Naive B cell (primary cell): ENCODE results near the gene MS4A5. TPM values are rescaled to one million over a fixed set of nuclear protein-coding genes. Genes with fewer than 3 reads are reported as not detected.

Source experiments
- ATAC-seq, 2 donors: fragments of 150-1000 bp; cut with Tn5 transposase; 2 replicates each; pipeline ENCODE4 v1.10.0; 2021; ENCODE audit warnings: low read depth in 2 of 2, mild to moderate bottlenecking in 2 of 2, moderate library complexity in 2 of 2
- DNase-seq: peaks from one replicate; pipeline ENCODE4 v3.0.0; 2022
- H3K27ac Mint-ChIP-seq, 6 donors: one replicate each; pipeline ENCODE4 v1.8.0; 2020 to 2022; ENCODE audit warnings: mild to moderate bottlenecking in 6 of 6, mixed read lengths in 6 of 6, moderate library complexity in 5 of 6, inconsistent platforms in 2 of 6
- H3K27me3 Mint-ChIP-seq, 3 donors: one replicate each; pipeline ENCODE4 v1.8.0; 2021 to 2022; ENCODE audit warnings: mixed read lengths in 3 of 3, mild to moderate bottlenecking in 1 of 3
- H3K36me3 Mint-ChIP-seq, 2 donors: one replicate each; pipeline ENCODE4 v1.8.0; 2020 to 2022; ENCODE audit warnings: mixed read lengths in 2 of 2, inconsistent platforms in 1 of 2, mild to moderate bottlenecking in 1 of 2
- H3K4me1 Mint-ChIP-seq, 3 donors: one replicate each; pipeline ENCODE4 v1.8.0; 2020 to 2022; ENCODE audit warnings: mixed read lengths in 3 of 3, inconsistent platforms in 1 of 3, mild to moderate bottlenecking in 1 of 3, moderate library complexity in 1 of 3
- H3K4me3 Mint-ChIP-seq, 8 donors: one replicate each; pipeline ENCODE4 v1.8.0; 2020 to 2022; ENCODE audit warnings: mild to moderate bottlenecking in 8 of 8, mixed read lengths in 8 of 8, moderate library complexity in 8 of 8, inconsistent platforms in 2 of 8
- H3K9me3 Mint-ChIP-seq, 7 donors: one replicate each; pipeline ENCODE4 v1.8.0; 2020 to 2022; ENCODE audit warnings: mixed read lengths in 7 of 7, mild to moderate bottlenecking in 5 of 7, inconsistent platforms in 2 of 7, moderate library complexity in 1 of 7
- polyA plus RNA-seq, 6 donors: library from polyadenylated mRNA; unstranded; fragments of 300-500 nt; fragmentation: Illumina TruSeq; gene quantifications; one replicate each; pipeline ENCODE4 v1.2.3, GENCODE V29; 2021; ENCODE audit warnings: low read depth in 6 of 6

The MS4A5 gene
- not detected for polyA plus RNA-seq

GRCh38 chr11:60429272-60429671 is at the start of gene MS4A5:
TSS of gene MS4A5 (plus strand) at chr11:60429572. CDS start at chr11:60429675, 103 bp downstream.
- Mint-ChIP-seq H3K9me3 (no peaks in the 10 kb centered on the region), H3K4me3 (no peak within 1 kb of the TSS), H3K27ac (peak within 1 kb of the TSS in 3 of 6 donors; percentile 5 to 70 (median 44)), H3K36me3 (no peaks in the 10 kb centered on the region), H3K4me1 (peaks cover 12 to 31% (median 18%) of the 10 kb centered on the region in 3 donors), H3K27me3 (no peaks in the 10 kb centered on the region)
- no peak for ATAC-seq
- no peak for DNase-seq

- Mint-ChIP-seq H3K27ac (peak overlapping the region; percentile 95 to 97 (median 96)), H3K27me3 (no peaks in the 10 kb centered on the region), H3K4me1 (peaks cover 40 to 56% (median 44%) of the 10 kb centered on the region in 3 donors), H3K9me3 (peaks cover 0 to 4% (median 0%) of the 10 kb centered on the region in 7 donors), H3K4me3 (peak overlapping the region; percentile 12 to 79 (median 52)), H3K36me3 (peaks cover 26 to 28% of the 10 kb centered on the region in 2 donors)
- DNase-seq (peak; percentile 82), ATAC-seq (peak; percentile 94 to 95)
These were observed 40.0 kb upstream of the MS4A5 start for GRCh38 chr11:60389279-60389910.

- no peaks in the 10 kb centered on the region for H3K27me3 Mint-ChIP-seq
- peak overlapping the region; percentile 95 to 97 (median 96) for H3K27ac Mint-ChIP-seq
- peak overlapping the region in 4 of 8 donors; percentile 12 to 59 (median 34) for H3K4me3 Mint-ChIP-seq
- peaks cover 17 to 22% of the 10 kb centered on the region in 2 donors for H3K36me3 Mint-ChIP-seq
- peaks cover 0 to 4% (median 0%) of the 10 kb centered on the region in 7 donors for H3K9me3 Mint-ChIP-seq
- DNase-seq (no peak), ATAC-seq (no peak)
- H3K4me1 Mint-ChIP-seq = peaks cover 44 to 53% (median 49%) of the 10 kb centered on the region in 3 donors
These were observed 39.0 kb upstream of the MS4A5 start for GRCh38 chr11:60390419-60390818.

- ATAC-seq = no peak
- H3K4me3 Mint-ChIP-seq = no peak overlapping the region
- H3K27ac Mint-ChIP-seq = peak overlapping the region in 2 of 6 donors; percentile 15 to 95
- no peak for DNase-seq
- peaks cover 52 to 64% (median 56%) of the 10 kb centered on the region in 3 donors for H3K4me1 Mint-ChIP-seq
- no peaks in the 10 kb centered on the region for H3K27me3 Mint-ChIP-seq
- H3K9me3 Mint-ChIP-seq = peaks cover 0 to 2% (median 0%) of the 10 kb centered on the region in 7 donors
- peaks cover 5 to 9% of the 10 kb centered on the region in 2 donors for H3K36me3 Mint-ChIP-seq
These were observed 37.0 kb upstream of the MS4A5 start for GRCh38 chr11:60392361-60392760.

GRCh38 chr11:60393016-60393415 is 36.4 kb upstream of the MS4A5 start:
- Mint-ChIP-seq H3K36me3 (peaks cover 4 to 5% of the 10 kb centered on the region in 2 donors), H3K27ac (peak overlapping the region in 2 of 6 donors; percentile 19 to 95), H3K4me3 (no peak overlapping the region), H3K4me1 (peaks cover 56 to 65% (median 58%) of the 10 kb centered on the region in 3 donors), H3K27me3 (no peaks in the 10 kb centered on the region), H3K9me3 (peaks cover 0 to 2% (median 0%) of the 10 kb centered on the region in 7 donors)
- no peak for ATAC-seq
- DNase-seq = no peak

GRCh38 chr11:60394666-60395380 is 34.5 kb upstream of the MS4A5 start:
- Mint-ChIP-seq H3K36me3 (peaks cover 0 to 5% of the 10 kb centered on the region in 2 donors), H3K9me3 (peaks cover 0 to 2% (median 0%) of the 10 kb centered on the region in 7 donors), H3K4me3 (no peak overlapping the region), H3K27ac (peak overlapping the region in 1 of 6 donors; percentile 13), H3K27me3 (no peaks in the 10 kb centered on the region), H3K4me1 (peaks cover 50 to 62% (median 52%) of the 10 kb centered on the region in 3 donors)
- ATAC-seq (no peak), DNase-seq (no peak)

GRCh38 chr11:60396382-60396781 is 33.0 kb upstream of the MS4A5 start, which contains the start of gene MS4A14:
TSS of gene MS4A14 (plus strand) at chr11:60396459. CDS start at chr11:60396579, 120 bp downstream.
- peak within 1 kb of the TSS; percentile 91 to 99 (median 96) for H3K27ac Mint-ChIP-seq
- H3K9me3 Mint-ChIP-seq = peaks cover 0 to 6% (median under 1%) of the 10 kb centered on the region in 7 donors
- peaks cover 2 to 8% of the 10 kb centered on the region in 2 donors for H3K36me3 Mint-ChIP-seq
- peaks cover 53 to 60% (median 53%) of the 10 kb centered on the region in 3 donors for H3K4me1 Mint-ChIP-seq
- peak within 1 kb of the TSS; percentile 49 to 91 (median 79) for H3K4me3 Mint-ChIP-seq
- ATAC-seq (peak; percentile 35 to 46), DNase-seq (no peak)
- H3K27me3 Mint-ChIP-seq = no peaks in the 10 kb centered on the region

- H3K27me3 Mint-ChIP-seq = no peaks in the 10 kb centered on the region
- ATAC-seq (peak; percentile 97), DNase-seq (peak; percentile 66)
- H3K9me3 Mint-ChIP-seq = peaks cover 0 to 10% (median 3%) of the 10 kb centered on the region in 7 donors
- peak overlapping the region; percentile 91 to 99 (median 96) for H3K27ac Mint-ChIP-seq
- H3K4me3 Mint-ChIP-seq = peak overlapping the region; percentile 49 to 91 (median 79)
- H3K4me1 Mint-ChIP-seq = peaks cover 56 to 63% (median 56%) of the 10 kb centered on the region in 3 donors
- H3K36me3 Mint-ChIP-seq = peaks cover 6 to 10% of the 10 kb centered on the region in 2 donors
These were observed 32.6 kb upstream of the MS4A5 start for GRCh38 chr11:60396799-60397198.

GRCh38 chr11:60420015-60420414 is 9.4 kb upstream of the MS4A5 start:
- Mint-ChIP-seq H3K27ac (no peak overlapping the region), H3K27me3 (no peaks in the 10 kb centered on the region), H3K4me3 (no peak overlapping the region), H3K9me3 (peaks cover 0 to 8% (median 7%) of the 10 kb centered on the region in 7 donors), H3K36me3 (peaks cover 12 to 17% of the 10 kb centered on the region in 2 donors), H3K4me1 (peaks cover 10 to 38% (median 20%) of the 10 kb centered on the region in 3 donors)
- ATAC-seq (no peak), DNase-seq (no peak)

- Mint-ChIP-seq H3K4me1 (peaks cover 4 to 23% (median 10%) of the 10 kb centered on the region in 3 donors), H3K27me3 (no peaks in the 10 kb centered on the region), H3K9me3 (peaks cover 0 to 8% (median 6%) of the 10 kb centered on the region in 7 donors), H3K36me3 (peaks cover 0 to 9% of the 10 kb centered on the region in 2 donors), H3K4me3 (no peak overlapping the region), H3K27ac (no peak overlapping the region)
- no peak for DNase-seq
- ATAC-seq = no peak
These were observed 6.8 kb upstream of the MS4A5 start for GRCh38 chr11:60422609-60423008.

GRCh38 chr11:60428517-60428916 is 855 bp upstream of the MS4A5 start:
- Mint-ChIP-seq H3K4me3 (no peak overlapping the region), H3K4me1 (peaks cover 6 to 24% (median 15%) of the 10 kb centered on the region in 3 donors), H3K36me3 (no peaks in the 10 kb centered on the region), H3K27ac (peak overlapping the region in 3 of 6 donors; percentile 5 to 70 (median 44)), H3K27me3 (no peaks in the 10 kb centered on the region), H3K9me3 (no peaks in the 10 kb centered on the region)
- ATAC-seq = no peak
- DNase-seq = no peak

GRCh38 chr11:60431251-60431650 is 1.9 kb downstream of the MS4A5 start:
- H3K27ac Mint-ChIP-seq = peak overlapping the region in 1 of 6 donors; percentile 11
- H3K36me3 Mint-ChIP-seq = no peaks in the 10 kb centered on the region
- no peaks in the 10 kb centered on the region for H3K27me3 Mint-ChIP-seq
- peaks cover 12 to 20% (median 17%) of the 10 kb centered on the region in 3 donors for H3K4me1 Mint-ChIP-seq
- no peak for DNase-seq
- no peak overlapping the region for H3K4me3 Mint-ChIP-seq
- ATAC-seq = no peak
- H3K9me3 Mint-ChIP-seq = no peaks in the 10 kb centered on the region

- ATAC-seq (no peak), DNase-seq (no peak)
- Mint-ChIP-seq H3K4me1 (peaks cover 12 to 16% (median 14%) of the 10 kb centered on the region in 3 donors), H3K9me3 (peaks cover 0 to 2% (median 0%) of the 10 kb centered on the region in 7 donors), H3K36me3 (no peaks in the 10 kb centered on the region), H3K27me3 (no peaks in the 10 kb centered on the region), H3K4me3 (no peak overlapping the region), H3K27ac (no peak overlapping the region)
These were observed 4.0 kb downstream of the MS4A5 start for GRCh38 chr11:60433401-60433800.
